DND-41 (cell line): ENCODE data around the gene RYR3.

Experiments used
- CTCF ChIP-seq: IDR thresholded peaks from 2 replicates; pipeline ENCODE4 v1.5.1; 2012; ENCODE audit warnings: borderline replicate concordance, low read length, moderate library complexity, mild to moderate bottlenecking; ENCODE audit not compliant: poor library complexity, severe bottlenecking; ENCODE audit errors: extremely low read depth
- EZH2 ChIP-seq: IDR thresholded peaks from 3 replicates; pipeline ENCODE4 v1.6.1; 2012; ENCODE audit warnings: borderline replicate concordance, low read depth, mild to moderate bottlenecking, moderate library complexity, low read length, inconsistent platforms; ENCODE audit not compliant: severe bottlenecking

GRCh38 chr15:33844597-33844996 lies 533.8 kb downstream of the RYR3 start:
- TF ChIP-seq CTCF, result no peak
- no peak for TF ChIP-seq EZH2
